Mesenchymal stem cell (in vitro differentiated cells and primary cell): Measurements from ENCODE around the gene ERMN.

ENCODE experiments used
- DNase-seq: peaks from one replicate; pipeline ENCODE4 v3.0.0-alpha.2; 2013
- H2AFZ ChIP-seq: one replicate; pipeline ENCODE4 v1.6.1; 2013; ENCODE audit warnings: low read depth, mild to moderate bottlenecking, control low read depth, inconsistent platforms, low read length, moderate library complexity
- H2AK5ac ChIP-seq: 2 replicates; pipeline ENCODE4 v1.6.1; 2013; ENCODE audit warnings: low read length, moderate library complexity, mild to moderate bottlenecking, inconsistent platforms; ENCODE audit not compliant: severe bottlenecking
- H2BK120ac ChIP-seq: one replicate; pipeline ENCODE4 v1.6.1; 2013; ENCODE audit warnings: low read depth, mild to moderate bottlenecking, inconsistent platforms, low read length, moderate library complexity
- H2BK12ac ChIP-seq, 2 experiments: one replicate each; pipeline ENCODE4 v1.6.1; 2013; ENCODE audit warnings: inconsistent platforms in 2 of 2, low read length in 2 of 2, mild to moderate bottlenecking in 2 of 2, moderate library complexity in 2 of 2, control low read depth in 1 of 2
- H2BK15ac ChIP-seq: one replicate; pipeline ENCODE4 v1.6.1; 2013; ENCODE audit warnings: mild to moderate bottlenecking, low read depth, inconsistent platforms; ENCODE audit not compliant: poor library complexity, severe bottlenecking
- H2BK5ac ChIP-seq: 2 replicates; pipeline ENCODE4 v1.6.1; 2013; ENCODE audit warnings: low read depth, mild to moderate bottlenecking, low read length, control low read depth, inconsistent platforms; ENCODE audit not compliant: poor library complexity, severe bottlenecking
- H3K14ac ChIP-seq, 2 experiments: one replicate each; pipeline ENCODE4 v1.6.1; 2013; ENCODE audit warnings: inconsistent platforms in 2 of 2, low read length in 2 of 2, control low read depth in 1 of 2, mild to moderate bottlenecking in 1 of 2, moderate library complexity in 1 of 2
- H3K18ac ChIP-seq, 2 experiments: one replicate each; pipeline ENCODE4 v1.6.1; 2013; ENCODE audit warnings: inconsistent platforms in 2 of 2, low read length in 2 of 2, control low read depth in 1 of 2, low read depth in 1 of 2, mild to moderate bottlenecking in 1 of 2
- H3K23ac ChIP-seq, 2 experiments: one replicate each; pipeline ENCODE4 v1.6.1; 2013; ENCODE audit warnings: inconsistent platforms in 2 of 2, low read length in 2 of 2, mild to moderate bottlenecking in 2 of 2, moderate library complexity in 2 of 2, control low read depth in 1 of 2
- H3K27ac ChIP-seq: 2 replicates; pipeline ENCODE4 v1.5.1; 2013; ENCODE audit warnings: mild to moderate bottlenecking, moderate library complexity, low read length, control low read depth, inconsistent platforms; ENCODE audit not compliant: poor library complexity, severe bottlenecking
- H3K27me3 ChIP-seq, 2 experiments: 2 replicates each; pipeline versions ENCODE4 v1.6.1 to v1.7.0; 2013; ENCODE audit warnings: low read length in 2 of 2, mild to moderate bottlenecking in 2 of 2, moderate library complexity in 2 of 2, control low read depth in 1 of 2, inconsistent platforms in 1 of 2; ENCODE audit not compliant: control insufficient read depth in 1 of 2, insufficient read depth in 1 of 2
- H3K36me3 ChIP-seq, 2 experiments: 2 replicates each; pipeline versions ENCODE4 v1.6.1 to v1.7.0; 2013; ENCODE audit warnings: low read length in 2 of 2, control low read depth in 1 of 2, inconsistent platforms in 1 of 2, low read depth in 1 of 2, mild to moderate bottlenecking in 1 of 2; ENCODE audit not compliant: insufficient read depth in 2 of 2, control insufficient read depth in 1 of 2
- H3K4ac ChIP-seq, 2 experiments: one replicate each; pipeline ENCODE4 v1.6.1; 2013; ENCODE audit warnings: inconsistent platforms in 2 of 2, low read length in 2 of 2, mild to moderate bottlenecking in 2 of 2, moderate library complexity in 2 of 2, control low read depth in 1 of 2, low read depth in 1 of 2
- H3K4me1 ChIP-seq: 2 replicates; pipeline ENCODE4 v1.6.1; 2013; ENCODE audit warnings: low read depth, low read length, control low read depth; ENCODE audit not compliant: control insufficient read depth, insufficient read depth
- H3K4me2 ChIP-seq: 2 replicates; pipeline ENCODE4 v1.6.1; 2013; ENCODE audit warnings: low read length, mild to moderate bottlenecking, inconsistent platforms; ENCODE audit not compliant: poor library complexity, severe bottlenecking
- H3K4me3 ChIP-seq, 2 experiments: 2 replicates each; pipeline versions ENCODE4 v1.5.1 to v1.7.0; 2013; ENCODE audit warnings: low read length in 2 of 2, mild to moderate bottlenecking in 2 of 2, control low read depth in 1 of 2, low read depth in 1 of 2; ENCODE audit not compliant: insufficient read depth in 1 of 2
- H3K79me1 ChIP-seq: replicated peaks from 2 replicates; pipeline ENCODE4 v1.6.1; 2013; ENCODE audit warnings: mild to moderate bottlenecking, control low read depth, low read length, inconsistent platforms; ENCODE audit not compliant: poor library complexity, severe bottlenecking
- H3K9ac ChIP-seq: 2 replicates; pipeline ENCODE4 v1.7.0; 2013; ENCODE audit warnings: mild to moderate bottlenecking, low read length, moderate library complexity
- H3K9me3 ChIP-seq: 2 replicates; pipeline ENCODE4 v1.7.0; 2013; ENCODE audit warnings: mild to moderate bottlenecking, low read length; ENCODE audit not compliant: control insufficient read depth
- H4K8ac ChIP-seq: one replicate; pipeline ENCODE4 v1.6.1; 2013; ENCODE audit warnings: inconsistent platforms, mild to moderate bottlenecking, low read length, moderate library complexity
- H4K91ac ChIP-seq: one replicate; pipeline ENCODE4 v1.6.1; 2013; ENCODE audit warnings: mild to moderate bottlenecking, low read length, inconsistent platforms
- WGBS: methylation state at CpG from one replicate; pipeline ENCODE4 v1.1.7; 2013; ENCODE audit warnings: mixed read lengths; 5-methylcytosine and 5-hydroxymethylcytosine counted together

Gene ERMN

DNA sequence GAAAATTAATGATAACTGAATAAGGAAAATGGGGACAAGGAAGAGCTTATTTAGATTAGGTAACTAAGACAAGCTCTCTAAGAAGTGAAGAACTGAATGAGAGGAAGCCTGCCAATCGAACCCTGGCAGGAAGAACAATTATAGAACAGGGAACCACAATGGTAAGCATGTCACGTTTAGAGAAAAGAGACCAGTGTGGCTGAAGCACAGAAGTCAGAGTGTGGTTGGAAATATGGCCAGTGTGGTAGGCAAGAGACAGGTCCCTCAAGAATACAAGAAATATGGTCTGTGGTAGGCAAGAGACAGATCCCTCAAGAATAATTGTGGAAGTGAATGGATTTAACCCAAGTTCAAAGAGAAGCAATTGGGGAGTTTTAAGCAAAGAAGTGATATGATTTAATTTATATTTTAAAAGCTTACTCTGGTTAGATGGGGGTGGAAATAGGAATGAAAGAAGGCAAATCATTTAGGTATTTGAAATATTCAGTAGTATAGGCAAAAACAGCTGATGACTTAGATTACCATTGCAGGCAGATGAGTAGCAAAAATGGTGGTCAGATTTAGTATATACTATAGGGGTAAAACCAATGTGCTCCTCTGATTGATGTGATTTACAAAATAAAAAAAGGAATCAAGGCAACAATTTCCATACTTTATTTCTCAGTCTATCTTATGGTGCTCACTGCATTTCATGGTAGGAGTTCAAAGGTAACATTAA is 38.8 kb upstream of the ERMN start:
- H3K9me3 ChIP-seq, result no peaks in the 10 kb centered on the region
- no peak overlapping the region for H2BK15ac ChIP-seq
- H3K36me3 ChIP-seq, result peaks cover 0 to 3% of the 10 kb centered on the region in 2 experiments
- no peak overlapping the region for H3K4ac ChIP-seq
- H3K23ac ChIP-seq, result no peak overlapping the region
- no peak overlapping the region for H3K4me2 ChIP-seq
- no peaks in the 10 kb centered on the region for H3K27me3 ChIP-seq
- no peak overlapping the region for H3K14ac ChIP-seq
- H4K91ac ChIP-seq, result no peak overlapping the region
- H2BK5ac ChIP-seq, result no peak overlapping the region
- 55% methylated on average over 2 of the region's 2 CpGs for WGBS
- no peak overlapping the region for H3K18ac ChIP-seq
- H2AK5ac ChIP-seq, result no peak overlapping the region
- peak; percentile 6 for DNase-seq
- no peak overlapping the region for H2BK120ac ChIP-seq
- H3K4me3 ChIP-seq, result no peak overlapping the region
- no peak overlapping the region for H2AFZ ChIP-seq
- no peak overlapping the region for H3K27ac ChIP-seq
- H4K8ac ChIP-seq, result no peak overlapping the region
- no peaks in the 10 kb centered on the region for H3K4me1 ChIP-seq
- H2BK12ac ChIP-seq, result no peak overlapping the region
- no peak overlapping the region for H3K9ac ChIP-seq
- H3K79me1 ChIP-seq, result no peaks in the 10 kb centered on the region

DNA sequence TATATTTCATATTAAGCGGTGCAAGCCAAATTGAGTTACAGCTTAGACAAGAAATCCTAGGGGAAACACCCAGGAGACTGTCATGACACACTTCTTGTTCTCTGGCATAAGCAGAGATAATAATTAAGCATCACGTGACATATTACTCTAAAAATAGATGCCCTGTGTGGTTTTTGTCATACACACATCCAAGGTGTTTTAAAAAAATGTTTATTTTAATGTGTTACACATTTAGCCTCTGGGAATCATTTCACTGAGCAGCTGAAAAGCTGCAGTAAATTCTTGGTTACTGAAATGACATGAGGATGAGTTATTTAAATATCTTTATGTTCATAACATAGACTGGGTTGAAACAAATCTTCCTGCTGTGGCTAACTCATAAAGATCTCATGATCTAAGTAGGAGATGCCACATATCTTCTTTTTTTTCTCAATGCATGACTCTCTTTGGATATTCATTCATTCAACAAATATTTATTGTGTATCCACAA is 38.0 kb upstream of the ERMN start:
- Histone ChIP-seq H3K4me1 (no peaks in the 10 kb centered on the region), H3K14ac (no peak overlapping the region), H2AK5ac (no peak overlapping the region), H3K4me3 (no peak overlapping the region), H3K18ac (no peak overlapping the region), H3K4ac (no peak overlapping the region), H2BK15ac (no peak overlapping the region), H3K79me1 (no peaks in the 10 kb centered on the region), H2BK120ac (no peak overlapping the region), H3K9ac (no peak overlapping the region), H2AFZ (no peak overlapping the region), H4K8ac (no peak overlapping the region), H3K36me3 (peaks cover 0 to 3% of the 10 kb centered on the region in 2 experiments), H2BK5ac (no peak overlapping the region), H3K9me3 (no peaks in the 10 kb centered on the region), H3K27ac (no peak overlapping the region), H4K91ac (no peak overlapping the region), H3K23ac (no peak overlapping the region), H3K27me3 (no peaks in the 10 kb centered on the region), H3K4me2 (no peak overlapping the region), H2BK12ac (no peak overlapping the region)
- WGBS, result no CpG with 5 or more reads among the region's 2 CpGs
- peak; percentile 74 for DNase-seq

DNA sequence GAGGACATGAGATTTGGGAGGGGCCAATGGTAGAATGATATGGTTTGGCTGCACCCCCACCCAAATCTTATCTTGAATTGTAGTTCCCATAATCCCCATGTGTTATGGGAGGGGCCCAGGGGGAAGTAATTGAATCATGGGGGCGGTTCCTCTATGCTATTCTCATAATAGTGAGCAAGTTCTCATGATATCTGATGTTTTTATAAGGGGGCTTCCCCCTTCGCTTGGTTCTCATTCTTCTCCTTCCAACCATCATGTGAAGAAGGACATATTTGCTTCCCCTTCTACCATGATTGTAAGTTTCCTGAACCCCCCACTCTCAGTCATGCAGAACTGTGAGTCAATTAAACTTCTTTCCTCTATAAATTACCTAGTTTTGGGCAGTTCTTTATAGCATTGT is 37.0 kb upstream of the ERMN start:
- Histone ChIP-seq H3K18ac (no peak overlapping the region), H4K91ac (no peak overlapping the region), H3K36me3 (peaks cover 0 to 3% of the 10 kb centered on the region in 2 experiments), H3K4ac (no peak overlapping the region), H3K4me3 (no peak overlapping the region), H2AK5ac (no peak overlapping the region), H3K27me3 (no peaks in the 10 kb centered on the region), H3K9ac (no peak overlapping the region), H2BK5ac (no peak overlapping the region), H2BK120ac (no peak overlapping the region), H2BK15ac (no peak overlapping the region), H3K23ac (no peak overlapping the region), H3K79me1 (no peaks in the 10 kb centered on the region), H2AFZ (no peak overlapping the region), H3K27ac (no peak overlapping the region), H3K9me3 (no peaks in the 10 kb centered on the region), H2BK12ac (no peak overlapping the region), H3K14ac (no peak overlapping the region), H4K8ac (no peak overlapping the region), H3K4me1 (no peaks in the 10 kb centered on the region), H3K4me2 (no peak overlapping the region)
- WGBS, result 100% methylated on average over 1 of the region's 2 CpGs
- DNase-seq, result no peak

DNA sequence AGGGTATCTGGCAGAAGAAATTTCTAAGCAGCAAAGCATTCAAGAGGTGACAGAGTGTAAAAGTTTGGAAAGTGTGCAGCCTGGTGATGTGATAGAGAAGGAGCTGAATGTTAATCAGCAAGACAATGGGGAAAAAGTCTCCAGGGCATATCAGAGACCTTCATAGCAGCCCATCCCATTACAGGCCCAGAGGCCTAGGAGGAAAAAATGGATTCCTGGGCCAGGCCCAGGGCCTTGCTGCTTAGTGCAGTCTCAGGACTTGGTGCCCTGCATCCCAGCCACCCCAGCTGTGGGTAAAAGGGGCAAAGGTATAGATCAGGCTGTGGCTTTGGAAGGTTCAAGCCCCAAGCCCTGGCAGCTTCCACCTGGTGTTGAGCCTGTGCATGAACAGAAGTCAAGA is 35.9 kb upstream of the ERMN start:
- no peak overlapping the region for H4K91ac ChIP-seq
- no peak overlapping the region for H3K9ac ChIP-seq
- no peak overlapping the region for H2BK12ac ChIP-seq
- H2BK15ac ChIP-seq, result no peak overlapping the region
- no peaks in the 10 kb centered on the region for H3K27me3 ChIP-seq
- H3K27ac ChIP-seq, result no peak overlapping the region
- no peaks in the 10 kb centered on the region for H3K9me3 ChIP-seq
- H3K36me3 ChIP-seq, result peaks cover 0 to 3% of the 10 kb centered on the region in 2 experiments
- no peak overlapping the region for H3K4ac ChIP-seq
- no peak overlapping the region for H2BK120ac ChIP-seq
- no peak overlapping the region for H2AK5ac ChIP-seq
- no peak overlapping the region for H3K18ac ChIP-seq
- H2BK5ac ChIP-seq, result no peak overlapping the region
- no peak overlapping the region for H3K23ac ChIP-seq
- H4K8ac ChIP-seq, result no peak overlapping the region
- no peaks in the 10 kb centered on the region for H3K4me1 ChIP-seq
- no peak overlapping the region for H3K14ac ChIP-seq
- no peak overlapping the region for H3K4me3 ChIP-seq
- no peak overlapping the region for H3K4me2 ChIP-seq
- no peaks in the 10 kb centered on the region for H3K79me1 ChIP-seq
- no peak for DNase-seq
- H2AFZ ChIP-seq, result no peak overlapping the region
